Dendritic cell treated with granulocyte-macrophage colony-stimulating factor and Interleukin-4, amounts not matched to agents 40 ng/mL and 50 ng/mL, for 4 days (primary cell): ENCODE data around the gene GRB10.

Experiments
- H3K27ac Mint-ChIP-seq: one replicate; pipeline ENCODE4 v1.8.0; 2022; ENCODE audit warnings: mild to moderate bottlenecking, mixed read lengths
- H3K27me3 Mint-ChIP-seq: one replicate; pipeline ENCODE4 v1.8.0; 2022; ENCODE audit warnings: mild to moderate bottlenecking, mixed read lengths
- H3K36me3 Mint-ChIP-seq: one replicate; pipeline ENCODE4 v1.8.0; 2022; ENCODE audit warnings: low read depth, mixed read lengths
- H3K4me1 Mint-ChIP-seq: one replicate; pipeline ENCODE4 v1.8.0; 2022; ENCODE audit warnings: low read depth, mixed read lengths
- H3K4me3 Mint-ChIP-seq: one replicate; pipeline ENCODE4 v1.8.0; 2022; ENCODE audit warnings: mild to moderate bottlenecking, moderate library complexity, mixed read lengths
- H3K9me3 Mint-ChIP-seq: one replicate; pipeline ENCODE4 v1.8.0; 2022; ENCODE audit warnings: mixed read lengths
- intact Hi-C: fragments of 100-400 bp; cut with micrococcal nuclease; formaldehyde crosslinking; loops from one replicate; pipeline ENCODE4 v1.15.0; 2022

Gene GRB10

GRCh38 chr7:50684011-50684712, 98.5 kb downstream of the GRB10 start:
- Mint-ChIP-seq H3K27me3 (no peaks in the 10 kb centered on the region), H3K4me3 (no peak overlapping the region), H3K27ac (no peak overlapping the region), H3K9me3 (no peaks in the 10 kb centered on the region), H3K36me3 (no peaks in the 10 kb centered on the region), H3K4me1 (peaks cover 9% of the 10 kb centered on the region)
- intact Hi-C loops, result loop anchor here (5.0 kb wide), 1 partner anchor 592 kb away; the partner anchor contains the start of gene ZPBP

- intact Hi-C loops, result loop anchor here (5.0 kb wide), 1 partner anchor 590 kb away; the partner anchor contains the start of gene ZPBP
- peaks cover 9% of the 10 kb centered on the region for H3K4me1 Mint-ChIP-seq
- H3K9me3 Mint-ChIP-seq, result no peaks in the 10 kb centered on the region
- H3K36me3 Mint-ChIP-seq, result no peaks in the 10 kb centered on the region
- H3K27ac Mint-ChIP-seq, result no peak overlapping the region
- H3K4me3 Mint-ChIP-seq, result no peak overlapping the region
- no peaks in the 10 kb centered on the region for H3K27me3 Mint-ChIP-seq
Observed at GRCh38 chr7:50682573-50682972, 100.1 kb downstream of the GRB10 start.

- no peaks in the 10 kb centered on the region for H3K36me3 Mint-ChIP-seq
- peak overlapping the region; percentile 10 for H3K27ac Mint-ChIP-seq
- H3K27me3 Mint-ChIP-seq, result no peaks in the 10 kb centered on the region
- H3K9me3 Mint-ChIP-seq, result no peaks in the 10 kb centered on the region
- peaks cover 9% of the 10 kb centered on the region for H3K4me1 Mint-ChIP-seq
- intact Hi-C loops, result loop anchor here (5.0 kb wide), 1 partner anchor 590 kb away; the partner anchor contains the start of gene ZPBP
- H3K4me3 Mint-ChIP-seq, result no peak overlapping the region
Observed at GRCh38 chr7:50682079-50682478, 100.6 kb downstream of the GRB10 start.

DNA sequence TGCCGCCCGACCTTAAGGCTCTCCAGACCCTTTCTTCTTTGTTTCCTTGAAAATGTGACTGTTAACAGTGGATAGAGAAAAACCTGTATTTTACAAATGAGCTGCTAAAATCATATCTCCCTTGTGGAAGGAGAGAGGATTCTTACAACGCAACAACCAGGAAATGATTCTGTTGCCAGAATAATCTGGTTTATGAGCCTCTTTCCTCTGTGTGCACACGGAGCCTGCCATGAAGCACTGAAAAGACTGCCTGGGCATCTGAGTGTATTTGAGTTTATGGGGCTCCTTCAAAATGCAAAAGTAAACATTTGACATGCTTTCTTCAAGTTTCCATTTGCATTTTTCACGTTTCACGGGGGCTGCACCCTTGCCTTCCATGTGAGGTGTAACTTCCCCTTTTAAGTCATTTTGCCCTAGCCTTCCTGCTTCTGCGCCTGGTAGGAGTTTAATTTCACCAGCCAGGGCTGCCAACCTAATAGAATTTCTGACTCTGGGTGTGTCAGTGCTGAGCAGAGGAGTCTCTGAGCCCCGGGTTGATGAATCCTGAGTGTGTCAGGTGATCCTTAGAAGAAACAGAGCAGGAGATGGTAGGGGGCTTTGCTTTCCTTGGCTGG, 101.2 kb downstream of the GRB10 start:
- intact Hi-C loops, result loop anchor here (5.0 kb wide), 1 partner anchor 589 kb away; the partner anchor contains the start of gene ZPBP
- H3K9me3 Mint-ChIP-seq, result no peaks in the 10 kb centered on the region
- H3K36me3 Mint-ChIP-seq, result no peaks in the 10 kb centered on the region
- H3K4me3 Mint-ChIP-seq, result no peak overlapping the region
- H3K27me3 Mint-ChIP-seq, result no peaks in the 10 kb centered on the region
- H3K27ac Mint-ChIP-seq, result peak overlapping the region; percentile 10
- H3K4me1 Mint-ChIP-seq, result peaks cover 9% of the 10 kb centered on the region

DNA sequence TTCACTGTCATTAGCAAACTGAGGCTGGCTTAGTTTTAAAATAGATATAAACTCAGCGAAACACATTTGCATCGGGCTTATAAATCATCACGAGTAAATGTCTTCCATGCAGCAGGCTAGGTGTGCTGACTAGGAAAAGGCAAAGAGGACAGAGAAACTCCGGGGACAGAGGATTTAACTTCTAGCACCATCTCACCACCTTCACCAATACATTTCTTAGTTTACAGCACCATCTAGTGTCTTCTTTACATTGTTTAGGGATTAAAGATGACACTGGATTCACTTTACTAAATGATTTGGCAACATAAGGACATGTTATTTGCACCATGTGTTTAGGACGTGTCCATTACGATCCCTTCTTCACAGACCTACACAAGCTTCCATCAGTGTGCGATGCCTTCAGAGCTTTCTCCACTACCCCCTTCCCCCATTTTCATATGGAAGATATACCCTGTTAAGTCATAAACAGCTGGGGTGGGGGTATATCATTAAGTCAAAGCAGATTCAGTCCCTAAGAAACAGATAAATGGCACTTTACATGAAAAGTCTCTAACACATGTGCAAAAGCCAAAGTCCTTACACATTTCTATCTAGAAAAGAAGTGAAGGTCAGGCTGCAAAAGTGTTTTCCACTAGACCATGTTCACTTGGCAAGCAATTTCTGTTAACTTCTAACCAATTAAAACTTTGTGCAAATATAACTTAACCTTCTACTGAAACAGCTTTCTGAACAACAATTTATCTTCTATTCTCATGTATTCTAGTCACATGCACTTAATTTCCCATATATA, 103.3 kb downstream of the GRB10 start:
- H3K4me3 Mint-ChIP-seq, result no peak overlapping the region
- H3K27ac Mint-ChIP-seq, result no peak overlapping the region
- H3K27me3 Mint-ChIP-seq, result no peaks in the 10 kb centered on the region

GRCh38 chr7:50678586-50678985, 104.1 kb downstream of the GRB10 start:
- Mint-ChIP-seq H3K36me3 (peaks cover 4% of the 10 kb centered on the region), H3K4me1 (peaks cover 9% of the 10 kb centered on the region), H3K27me3 (no peaks in the 10 kb centered on the region), H3K4me3 (no peak overlapping the region), H3K9me3 (no peaks in the 10 kb centered on the region), H3K27ac (no peak overlapping the region)
- intact Hi-C loops, result no loop called here

More for the DNA sequence above, 103.3 kb downstream of the GRB10 start:
- intact Hi-C loops, result loop anchor here (1.0 to 5.0 kb wide), 2 partner anchors 211 to 587 kb away; partner anchors contain the start of gene ZPBP
- H3K4me1 Mint-ChIP-seq, result peaks cover 9% of the 10 kb centered on the region
- no peaks in the 10 kb centered on the region for H3K9me3 Mint-ChIP-seq
- H3K36me3 Mint-ChIP-seq, result no peaks in the 10 kb centered on the region

GRCh38 chr7:50677638-50677996, 105.1 kb downstream of the GRB10 start:
- H3K4me1 Mint-ChIP-seq, result peaks cover 9% of the 10 kb centered on the region
- intact Hi-C loops, result no loop called here
- H3K27ac Mint-ChIP-seq, result no peak overlapping the region
- peaks cover 7% of the 10 kb centered on the region for H3K36me3 Mint-ChIP-seq
- H3K4me3 Mint-ChIP-seq, result no peak overlapping the region
- H3K9me3 Mint-ChIP-seq, result no peaks in the 10 kb centered on the region
- no peaks in the 10 kb centered on the region for H3K27me3 Mint-ChIP-seq

DNA sequence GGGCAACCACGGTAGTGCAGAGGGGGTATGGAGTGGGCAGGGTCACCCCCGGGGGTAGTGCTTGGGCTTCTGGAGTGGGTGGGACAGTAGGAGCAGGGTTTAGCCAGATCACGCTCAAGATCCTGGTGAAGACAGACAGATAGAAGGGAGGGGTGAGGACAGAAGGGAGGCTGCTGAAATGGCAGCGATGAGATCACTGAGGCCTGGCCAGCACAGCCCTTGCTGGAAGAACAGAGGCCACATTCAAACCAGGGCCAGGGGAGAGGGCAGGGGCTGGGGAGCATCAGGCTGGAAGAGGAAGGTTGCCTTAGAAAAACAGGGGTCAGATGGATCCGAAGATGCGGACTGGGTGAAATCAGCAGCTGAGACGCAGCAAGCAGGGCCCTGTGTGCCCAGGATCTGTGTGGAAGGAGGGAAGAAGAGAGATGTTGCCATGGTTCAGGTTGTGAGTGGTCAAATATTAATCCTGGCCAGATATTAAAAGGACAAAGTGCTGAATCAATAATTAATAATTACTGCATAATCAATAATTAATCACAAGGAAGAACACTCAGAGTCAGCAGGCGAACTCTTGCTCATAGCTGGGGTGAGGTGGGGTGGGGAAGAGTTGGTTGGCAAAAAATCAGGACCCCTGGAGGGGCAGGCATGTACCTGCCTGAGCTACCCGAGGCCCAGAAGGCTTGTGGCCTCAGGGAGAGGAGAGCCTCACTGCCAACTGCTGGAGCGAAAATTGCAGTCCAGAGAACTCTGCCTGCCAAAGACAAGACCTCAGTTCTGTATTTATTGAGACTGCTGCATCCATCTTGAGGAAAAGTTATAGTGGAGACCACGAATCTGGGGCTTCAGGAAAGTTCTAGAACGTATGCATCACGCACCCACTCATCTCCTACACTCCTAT, 105.7 kb downstream of the GRB10 start:
- Mint-ChIP-seq H3K36me3 (peaks cover 7% of the 10 kb centered on the region), H3K27ac (no peak overlapping the region), H3K4me3 (no peak overlapping the region), H3K9me3 (no peaks in the 10 kb centered on the region), H3K27me3 (no peaks in the 10 kb centered on the region), H3K4me1 (peaks cover 7% of the 10 kb centered on the region)
- intact Hi-C loops, result no loop called here

GRCh38 chr7:50676079-50676478, 106.6 kb downstream of the GRB10 start:
- H3K9me3 Mint-ChIP-seq, result no peaks in the 10 kb centered on the region
- no peak overlapping the region for H3K4me3 Mint-ChIP-seq
- no peaks in the 10 kb centered on the region for H3K27me3 Mint-ChIP-seq
- peaks cover 7% of the 10 kb centered on the region for H3K36me3 Mint-ChIP-seq
- H3K27ac Mint-ChIP-seq, result no peak overlapping the region
- H3K4me1 Mint-ChIP-seq, result no peaks in the 10 kb centered on the region
- intact Hi-C loops, result no loop called here

DNA sequence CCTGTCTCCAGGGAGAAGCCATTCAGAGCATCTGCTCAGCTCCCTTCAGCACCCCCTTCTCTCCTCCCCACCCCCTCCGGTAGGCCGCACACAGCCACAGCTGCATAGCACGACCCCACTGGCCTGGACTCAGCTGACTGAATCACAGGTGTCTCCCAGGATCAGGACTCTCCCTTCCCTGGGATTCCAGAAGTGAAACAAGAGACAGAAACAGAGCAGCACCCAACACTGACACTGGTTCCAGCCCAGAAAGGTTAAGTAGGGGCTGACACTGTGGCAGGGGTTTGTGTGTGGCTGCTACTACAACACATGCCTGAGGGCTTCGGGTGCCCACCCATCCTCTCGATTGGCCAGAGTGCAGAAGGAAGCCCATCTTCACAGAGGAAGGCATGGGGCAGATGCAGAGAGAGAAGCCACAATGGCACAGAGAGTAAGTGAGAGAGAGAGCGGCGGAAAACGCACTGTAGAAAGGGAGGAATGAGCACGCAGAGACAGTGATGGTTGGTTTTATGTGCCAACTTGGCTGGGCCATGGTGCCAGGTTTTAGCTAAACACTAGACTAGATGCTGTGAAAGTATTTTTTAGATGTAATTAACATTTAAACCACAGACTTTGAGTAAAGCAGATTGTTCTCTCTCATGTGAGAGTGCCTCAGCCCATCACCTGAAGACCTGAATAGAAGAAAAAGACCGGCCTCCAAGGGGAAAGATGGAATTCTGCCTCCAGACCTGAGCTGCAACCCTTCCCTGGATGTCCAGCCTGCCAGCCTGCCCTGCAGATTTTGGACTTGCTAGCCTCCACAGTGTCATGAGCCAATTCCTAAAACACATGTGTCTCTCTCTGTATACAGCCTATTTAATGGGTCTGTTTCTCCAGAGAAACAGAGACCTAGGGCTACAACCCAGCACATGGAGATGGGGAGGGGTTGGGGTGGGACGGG, 107.5 kb downstream of the GRB10 start:
- intact Hi-C loops, result no loop called here

GRCh38 chr7:50674299-50674698, 108.4 kb downstream of the GRB10 start:
- Mint-ChIP-seq H3K27me3 (no peaks in the 10 kb centered on the region), H3K27ac (no peak overlapping the region), H3K9me3 (no peaks in the 10 kb centered on the region), H3K4me3 (no peak overlapping the region), H3K4me1 (no peaks in the 10 kb centered on the region), H3K36me3 (peaks cover 7% of the 10 kb centered on the region)
- intact Hi-C loops, result no loop called here

More for the DNA sequence above, 107.5 kb downstream of the GRB10 start:
- Mint-ChIP-seq H3K27me3 (no peaks in the 10 kb centered on the region), H3K9me3 (no peaks in the 10 kb centered on the region), H3K36me3 (peaks cover 7% of the 10 kb centered on the region), H3K4me3 (no peak overlapping the region), H3K27ac (no peak overlapping the region), H3K4me1 (no peaks in the 10 kb centered on the region)

- Mint-ChIP-seq H3K27ac (no peak overlapping the region), H3K36me3 (peaks cover 7% of the 10 kb centered on the region), H3K9me3 (no peaks in the 10 kb centered on the region), H3K4me1 (no peaks in the 10 kb centered on the region), H3K4me3 (no peak overlapping the region), H3K27me3 (no peaks in the 10 kb centered on the region)
- intact Hi-C loops, result no loop called here
Observed at GRCh38 chr7:50673096-50673495, 109.6 kb downstream of the GRB10 start.
